IPS DF 4.7 (cell line): Measurements from ENCODE around the gene WNT2.
"Not testable (repeated sequence)": the region's sequence is repeated elsewhere in the genome, so short reads cannot be mapped to it uniquely, and the experiment has no call there.

Experiments used
- DNase-seq: peaks from one replicate; pipeline ENCODE4 v3.0.0-alpha.2; 2013; ENCODE audit warnings: low spot score; ENCODE audit errors: extremely low read depth

The WNT2 gene

DNA sequence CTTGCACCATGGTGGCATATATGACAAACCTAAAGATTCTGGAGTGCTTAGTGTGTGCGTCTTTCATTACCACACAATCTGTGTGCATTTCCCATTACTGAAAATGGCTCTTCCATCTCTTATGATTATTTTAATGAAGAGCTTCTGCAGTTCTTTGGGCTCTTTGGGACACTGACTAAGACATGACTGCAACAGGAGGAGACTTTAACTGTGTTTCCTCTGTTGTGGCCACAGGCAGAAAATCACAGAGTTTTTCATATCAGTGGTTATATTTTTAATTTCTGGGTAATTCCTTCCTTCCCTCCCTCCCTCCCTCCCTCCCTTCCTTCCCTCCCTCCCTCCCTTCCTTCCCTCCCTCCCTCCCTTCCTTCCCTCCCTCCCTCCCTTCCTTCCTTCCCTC is 58.1 kb downstream of the WNT2 start:
- DNase-seq: no peak

DNA sequence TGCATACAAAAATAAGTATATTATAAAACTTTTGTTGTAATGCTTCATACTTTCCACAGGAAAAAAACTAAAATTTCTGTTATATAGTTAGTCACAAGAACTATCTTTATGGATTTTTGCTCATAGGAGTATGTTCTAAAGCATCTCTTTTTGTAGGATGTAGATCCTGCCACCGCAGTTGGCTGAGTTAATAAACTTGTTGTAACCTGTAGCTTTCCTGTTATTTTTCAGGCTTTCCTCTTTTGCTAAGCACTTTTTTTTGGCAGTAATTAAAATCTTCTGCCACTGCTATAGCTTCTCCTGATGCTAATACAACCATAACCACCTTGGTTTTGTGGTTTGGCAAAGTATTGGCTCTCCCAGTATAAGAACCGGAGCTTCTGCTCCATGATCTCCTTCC is 60.3 kb downstream of the WNT2 start:
- no peak for DNase-seq

DNA sequence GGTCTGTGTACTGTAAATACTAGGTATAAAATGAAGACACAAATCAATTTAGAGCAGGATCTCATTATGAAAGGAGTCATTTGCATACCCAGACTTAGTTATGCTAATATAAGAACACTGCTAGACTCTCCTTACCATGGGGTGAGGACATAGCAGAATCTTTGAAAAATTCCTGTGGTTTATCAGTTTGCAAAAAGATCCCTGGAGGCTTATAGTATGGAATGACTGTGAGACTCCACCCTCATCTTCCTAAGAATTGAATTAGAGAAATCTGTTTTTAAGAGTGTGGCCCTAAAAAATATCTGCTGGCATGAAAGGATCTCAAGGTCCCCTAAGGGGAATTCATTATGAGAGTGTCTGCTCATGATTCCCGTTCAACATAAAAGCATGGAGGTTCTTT is 63.2 kb downstream of the WNT2 start:
- DNase-seq: no peak

DNA sequence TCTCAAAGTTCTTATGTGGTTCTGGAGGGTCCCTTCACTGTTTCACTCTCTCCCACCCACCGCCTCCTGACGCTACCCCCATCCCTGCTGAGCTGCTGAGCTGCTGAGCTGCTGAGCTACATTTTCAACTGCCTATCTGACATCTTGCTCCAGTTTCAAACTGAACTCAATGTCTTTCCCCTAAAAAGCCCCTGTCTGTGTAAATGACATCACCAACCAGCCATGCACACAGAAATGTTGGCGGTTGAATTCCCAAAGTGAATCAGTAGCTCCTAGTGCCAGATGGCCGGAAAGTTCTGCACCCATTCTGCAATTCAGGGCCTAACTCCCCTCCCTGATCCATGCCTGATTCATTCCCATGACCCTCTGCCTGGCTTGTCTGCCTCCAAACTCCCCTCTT is 71.2 kb downstream of the WNT2 start:
- DNase-seq: no peak

DNA sequence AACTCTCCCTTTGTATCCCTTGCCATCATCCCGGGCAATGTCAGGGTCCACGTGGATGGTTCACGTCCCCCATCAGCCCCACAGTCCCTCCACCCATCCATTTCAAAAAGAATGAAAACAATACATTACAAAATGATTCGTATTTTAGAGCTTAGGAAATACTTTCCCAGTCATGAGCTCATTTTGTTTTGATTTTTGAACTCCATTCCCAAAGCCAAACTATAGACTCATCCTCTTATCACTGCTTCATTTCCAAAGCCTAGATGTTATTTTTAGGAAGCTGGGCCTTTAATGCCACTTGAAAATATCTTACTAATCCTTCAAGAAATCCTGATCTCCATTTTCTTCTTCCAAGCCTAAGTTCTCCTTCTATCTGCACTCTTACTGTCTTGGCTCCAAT is 72.1 kb downstream of the WNT2 start:
- no peak for DNase-seq

DNA sequence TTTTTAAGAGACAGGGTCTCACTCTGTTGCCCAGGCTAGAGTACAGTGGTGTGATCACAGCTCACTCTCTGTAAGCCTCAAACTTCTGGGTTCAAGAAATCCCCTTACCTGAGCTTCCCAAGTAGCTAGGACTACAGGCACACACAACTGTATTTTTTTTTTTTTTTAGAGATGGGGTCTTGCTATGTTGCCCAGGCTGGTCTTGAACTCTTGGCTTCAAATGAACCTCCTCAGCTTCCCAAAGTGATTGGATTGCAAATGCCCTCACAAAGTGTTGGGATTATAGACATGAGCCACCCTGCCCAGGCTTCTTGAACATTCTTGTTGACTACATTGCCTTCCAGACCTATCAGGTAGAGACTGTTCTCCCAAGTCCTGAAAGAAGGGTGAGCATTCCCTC is 72.6 kb downstream of the WNT2 start:
- no peak for DNase-seq

DNA sequence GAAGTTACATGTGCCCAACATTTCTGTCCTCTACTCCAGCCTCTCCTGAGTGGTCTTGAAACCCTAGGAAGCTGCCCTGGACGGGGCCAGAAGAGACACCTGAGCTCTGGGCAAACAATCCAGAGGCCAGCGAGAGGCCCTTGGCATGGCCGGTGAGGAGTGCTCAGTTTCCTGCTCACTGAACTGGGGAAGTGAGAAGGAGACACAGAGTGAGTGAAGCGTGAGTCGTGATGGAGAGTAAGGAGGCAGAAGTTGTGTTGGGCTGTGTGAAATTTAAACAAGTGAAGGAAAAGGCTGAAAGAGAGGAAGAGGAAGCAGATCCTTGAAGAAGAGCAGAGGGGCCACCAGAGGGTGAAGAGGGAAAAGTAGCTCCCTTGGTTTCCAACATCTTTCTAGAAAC is 73.2 kb downstream of the WNT2 start:
- no peak for DNase-seq

DNA sequence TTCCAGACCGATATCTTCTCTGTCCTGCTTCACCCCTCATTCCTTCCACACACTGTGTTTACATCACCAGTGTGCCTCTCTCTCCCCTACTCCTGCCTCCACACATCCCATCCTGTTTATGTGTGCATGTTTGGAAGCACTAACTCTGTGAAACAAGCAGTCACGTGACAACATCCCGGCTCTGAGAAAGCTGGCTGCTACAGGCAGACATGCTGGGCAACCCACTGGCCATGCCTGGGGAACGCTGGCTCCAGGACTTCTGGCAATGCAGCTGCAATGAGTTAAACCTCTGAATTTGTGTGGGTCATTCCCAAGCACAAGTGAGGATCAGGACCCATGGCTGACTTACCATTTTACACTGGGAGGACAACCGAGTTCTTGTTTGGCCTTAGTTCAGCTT is 74.0 kb downstream of the WNT2 start:
- no peak for DNase-seq

DNA sequence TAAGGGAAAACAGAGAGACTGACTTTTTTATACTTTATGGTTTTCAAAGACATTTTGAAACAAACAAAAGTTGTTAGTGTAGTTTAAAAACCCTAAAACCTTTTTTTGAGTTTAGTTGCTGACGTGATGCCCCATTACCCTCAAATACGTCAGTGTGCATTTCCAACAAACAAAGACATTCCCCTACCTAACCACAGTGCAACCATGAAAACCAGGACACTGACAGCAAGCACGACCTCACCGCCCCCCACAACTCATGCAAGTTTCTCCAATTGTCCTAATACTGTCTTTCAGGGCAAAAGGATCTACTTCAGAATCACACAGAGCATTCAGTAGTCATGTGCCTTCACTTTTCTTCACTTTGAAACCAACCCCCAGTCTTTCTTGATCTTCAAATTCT is 75.0 kb downstream of the WNT2 start:
- DNase-seq: no peak

DNA sequence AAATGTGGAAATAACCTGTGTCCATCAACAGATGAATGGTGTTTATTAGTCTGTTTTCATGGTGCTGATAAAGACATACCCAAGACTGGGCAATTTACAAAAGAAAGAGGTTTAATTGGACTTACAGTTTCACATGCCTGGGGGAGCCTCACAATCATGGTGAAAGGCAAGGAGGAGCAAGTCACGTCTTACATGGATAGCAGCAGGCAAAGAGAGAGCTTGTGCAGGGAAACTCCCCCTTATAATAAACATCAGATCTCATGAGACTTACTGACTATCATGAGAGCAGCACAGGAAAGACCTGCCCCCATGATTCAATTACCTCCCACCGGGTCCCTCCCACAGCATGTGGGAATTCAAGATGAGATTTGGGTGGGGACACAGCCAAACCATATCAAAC is 77.2 kb downstream of the WNT2 start:
- not testable (repeated sequence) for DNase-seq

DNA sequence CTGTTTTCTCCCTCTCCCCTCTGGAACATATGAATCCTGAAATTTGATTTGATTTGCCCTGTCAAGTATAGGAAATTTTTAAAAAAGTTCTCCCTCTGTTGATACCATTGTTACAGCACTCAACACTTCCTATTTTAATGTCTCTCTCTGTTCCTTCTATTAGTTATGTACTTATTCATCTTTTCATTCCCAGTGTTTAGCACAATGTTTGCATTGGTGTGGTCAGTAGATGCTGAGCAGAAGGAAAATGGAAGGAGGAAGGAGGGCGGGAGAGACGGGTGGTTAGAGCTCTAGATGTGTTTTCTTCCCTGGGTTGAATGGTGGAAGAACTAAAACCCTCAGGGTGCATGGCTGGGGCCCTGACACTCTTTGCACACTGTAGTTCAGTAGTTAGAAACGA is 79.5 kb downstream of the WNT2 start:
- no peak for DNase-seq

DNA sequence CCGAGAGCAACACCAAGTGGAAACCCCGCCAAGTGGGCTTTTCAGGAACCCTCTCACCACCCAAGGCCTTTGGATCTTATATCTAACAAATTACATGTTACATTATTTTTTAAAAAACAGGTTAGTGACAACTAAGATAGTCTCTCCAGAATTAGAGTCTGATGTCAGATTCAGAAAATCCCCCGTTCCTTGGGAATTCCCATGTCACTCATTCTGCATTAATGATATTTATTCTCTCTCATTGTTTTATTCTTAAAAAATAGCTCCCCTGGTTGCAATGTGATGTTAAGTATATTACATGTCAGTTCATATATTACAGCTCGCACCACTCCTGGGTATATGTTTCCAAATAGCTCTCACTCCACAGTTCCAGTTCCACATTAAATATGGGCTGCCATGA is 81.8 kb downstream of the WNT2 start:
- no peak for DNase-seq

DNA sequence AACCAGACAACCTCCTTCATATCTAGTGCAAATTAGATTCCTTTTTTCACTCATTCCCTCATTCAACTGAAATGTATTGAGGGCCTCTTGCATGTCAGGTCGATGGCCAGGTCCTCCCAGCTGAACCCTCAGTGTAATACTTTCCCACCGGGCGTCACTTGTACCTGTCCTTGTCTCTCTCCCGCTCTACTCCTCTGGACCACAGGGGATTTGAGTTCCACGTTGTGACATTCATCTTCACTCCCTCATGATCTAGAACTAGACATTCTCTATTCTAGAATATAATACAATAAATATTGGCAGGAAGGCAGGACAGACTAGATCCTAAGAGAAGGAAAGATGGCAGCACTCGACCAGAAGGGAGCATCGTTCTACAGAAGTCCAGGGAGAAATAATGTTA is 83.9 kb downstream of the WNT2 start:
- DNase-seq: no peak

DNA sequence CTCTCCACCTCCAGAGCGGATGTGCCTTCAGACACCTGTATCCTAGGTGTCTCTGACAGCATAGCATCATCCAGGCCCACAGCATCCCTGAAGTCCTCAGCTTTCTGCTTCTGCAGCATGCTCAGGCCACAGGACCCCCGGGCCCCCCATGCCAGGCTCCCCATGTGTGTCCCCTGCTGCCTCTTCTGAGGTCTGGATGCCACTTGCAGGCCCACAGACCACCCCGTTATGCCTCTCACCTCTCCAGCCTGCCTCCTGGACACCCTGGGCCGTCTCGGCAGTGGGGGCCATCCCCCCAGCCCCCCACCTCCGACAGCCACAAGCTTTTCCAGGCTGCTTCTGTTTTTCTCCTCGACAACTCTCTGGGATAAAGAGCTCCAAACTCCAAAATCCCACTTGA is 84.4 kb downstream of the WNT2 start:
- DNase-seq: no peak

DNA sequence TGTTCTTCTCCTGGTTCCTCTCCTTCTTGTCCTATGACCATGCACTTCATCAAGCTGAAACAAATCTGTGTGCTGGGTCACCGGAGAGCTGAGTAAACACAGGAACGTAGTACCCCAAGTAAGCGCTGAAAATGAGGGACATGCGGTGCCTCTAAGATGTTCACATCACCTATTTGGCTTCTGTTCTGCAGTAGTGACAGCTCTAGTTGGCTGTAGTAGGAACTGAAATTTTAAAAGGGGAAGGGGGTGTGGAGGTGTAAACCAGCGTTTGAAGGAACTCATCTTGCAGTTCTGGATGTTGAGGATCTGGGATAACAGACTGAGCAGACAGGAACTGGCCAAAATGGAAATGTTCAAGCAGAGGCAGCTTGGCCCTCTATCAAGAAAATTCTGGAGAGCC is 85.2 kb downstream of the WNT2 start:
- DNase-seq: no peak

DNA sequence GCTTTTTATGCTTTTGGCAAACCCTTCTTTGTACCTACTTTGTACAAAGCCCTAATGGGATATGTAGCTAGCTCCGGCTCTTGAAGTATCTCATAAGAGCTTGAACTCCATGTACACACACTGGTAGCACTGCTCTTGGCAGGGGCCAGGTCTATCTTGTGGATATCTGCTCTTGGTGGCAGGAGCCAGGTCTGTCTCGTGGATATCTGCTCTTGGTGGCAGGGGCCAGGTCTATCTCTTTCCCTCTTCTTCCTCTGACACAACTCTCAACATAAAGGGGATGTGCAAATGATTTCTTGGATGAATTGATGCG is 91.9 kb downstream of the WNT2 start:
- DNase-seq: no peak

DNA sequence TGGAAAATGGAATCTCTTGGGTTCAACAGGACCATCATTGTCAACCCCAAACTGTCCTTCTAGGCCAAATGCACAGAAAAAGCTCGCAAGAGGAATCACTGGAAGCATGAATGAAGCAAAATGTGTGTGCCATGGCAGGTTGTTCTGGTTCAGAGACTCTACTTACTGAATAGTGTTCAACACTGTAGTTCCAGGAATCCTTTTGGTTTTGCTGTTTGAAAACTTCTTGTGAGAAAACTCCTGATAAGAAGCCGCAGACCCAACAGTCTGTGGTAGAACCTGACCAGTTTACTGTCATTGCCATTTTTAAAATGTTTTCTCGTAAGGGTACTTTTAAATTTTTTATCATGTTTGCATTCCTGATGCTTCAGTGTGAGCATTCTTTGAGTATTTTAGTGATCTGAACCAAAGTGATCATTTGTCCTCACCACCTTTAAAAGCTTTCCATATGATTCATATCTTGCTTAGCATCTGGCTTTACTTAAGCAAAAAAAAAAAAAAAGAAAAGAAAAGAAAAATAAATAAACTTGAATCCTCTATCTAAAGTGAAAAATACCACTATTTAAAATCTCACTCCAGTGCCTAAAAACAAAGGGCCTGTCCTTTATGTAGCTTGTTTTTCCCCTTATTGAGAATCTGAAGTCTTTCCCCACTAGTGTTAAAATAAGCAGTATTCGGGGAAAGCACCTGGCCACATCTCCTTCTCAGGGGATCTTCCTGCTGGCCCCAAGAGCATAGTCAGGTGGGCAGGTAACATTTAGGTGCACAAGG is 92.4 kb downstream of the WNT2 start:
- DNase-seq: no peak

DNA sequence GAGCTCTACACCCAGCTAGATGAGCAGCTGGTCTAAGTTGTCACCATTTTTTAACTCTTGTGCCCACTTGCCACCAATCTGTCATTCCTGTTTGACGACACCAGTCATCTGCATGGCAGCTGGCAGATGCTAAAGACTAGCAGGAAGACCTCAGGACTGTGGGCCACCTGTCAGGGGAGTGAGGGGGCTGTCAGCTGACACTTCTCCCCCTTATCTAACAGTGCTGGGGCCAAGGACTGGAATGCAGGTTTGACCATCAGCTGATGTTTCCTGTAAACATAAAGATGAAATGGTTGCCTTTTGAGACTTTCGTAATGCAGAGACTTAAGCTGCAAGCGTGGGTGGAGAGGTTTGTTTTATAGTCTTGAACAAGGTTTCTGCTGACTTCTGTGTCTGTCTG is 93.5 kb downstream of the WNT2 start:
- no peak for DNase-seq

DNA sequence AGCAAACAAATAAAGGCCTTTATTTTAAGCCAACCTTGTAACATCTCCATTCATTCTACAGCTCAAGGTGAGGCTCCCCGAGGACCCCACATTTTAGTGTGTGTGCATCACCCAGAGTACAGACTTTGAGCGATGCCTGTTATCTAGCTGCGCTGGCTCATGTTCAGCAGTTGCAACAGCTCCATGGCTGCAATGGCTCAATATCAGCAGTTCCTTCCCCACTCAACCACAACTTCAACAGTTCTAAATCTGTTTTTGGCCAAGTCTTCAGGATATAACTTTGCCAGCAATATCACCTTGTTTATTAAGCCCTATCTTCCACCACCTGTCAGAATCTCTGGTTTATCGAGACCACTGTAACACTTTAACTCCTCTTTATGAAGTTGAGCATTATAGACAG is 95.8 kb downstream of the WNT2 start:
- no peak for DNase-seq

DNA sequence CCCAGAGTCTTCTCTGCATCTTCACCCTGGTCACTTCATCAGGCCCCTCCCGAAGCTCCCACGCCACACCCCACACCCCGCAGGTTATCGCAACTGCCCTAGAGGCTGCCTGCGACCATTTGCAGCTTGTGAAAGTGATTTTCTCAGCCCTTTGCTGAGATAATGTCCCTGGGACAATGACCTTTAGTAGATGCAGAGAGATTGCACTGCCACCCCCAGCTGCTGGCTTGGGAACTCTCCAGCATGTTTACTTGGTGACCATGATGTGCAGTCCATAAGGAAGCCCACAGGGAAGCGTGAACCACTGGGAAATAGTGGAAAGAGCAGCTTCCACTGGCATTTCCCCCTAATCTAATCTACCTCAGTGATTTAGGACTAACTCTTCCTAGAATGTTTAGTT is 97.3 kb downstream of the WNT2 start:
- DNase-seq: no peak
